K562 (cell line): Measurements from ENCODE around the gene TUBB1. TPM values are rescaled to one million over a fixed set of nuclear protein-coding genes. Genes with fewer than 3 reads are reported as not detected.
A peak's percentile ranks its signal among the peaks of the same experiment; 100 is the strongest.

Source experiments
- ARID3A ChIP-seq: IDR thresholded peaks from 2 replicates; pipeline ENCODE4 v1.6.1; 2012; ENCODE audit warnings: low read depth, low read length, improper control_type of control experiment, borderline replicate concordance
- MCM5 ChIP-seq: fragments of 450-650 bp; IDR thresholded peaks from 2 replicates; pipeline ENCODE4 v1.6.1; 2016; ENCODE audit warnings: low read depth
- MTA3 ChIP-seq: fragments of 450-650 bp; formaldehyde crosslinking; IDR thresholded peaks from 2 replicates; pipeline ENCODE4 v1.6.1; 2017; ENCODE audit warnings: mild to moderate bottlenecking, borderline replicate concordance
- PATZ1 ChIP-seq: fragments of 250-450 bp; sonication (Bioruptor Pico); IDR thresholded peaks from 2 replicates; pipeline ENCODE4 v1.5.0; 2020; ENCODE audit warnings: mild to moderate bottlenecking, borderline replicate concordance
- REST ChIP-seq, 2 experiments: fragments of 450-650 bp; formaldehyde crosslinking in 1 of 2; IDR thresholded peaks; 2 replicates each; pipeline versions ENCODE4 v1.4.0 to v1.6.1; 2014 to 2020; ENCODE audit warnings: mild to moderate bottlenecking in 2 of 2, borderline replicate concordance in 1 of 2, low read depth in 1 of 2
- RHOXF2B ChIP-seq: fragments of 250-450 bp; sonication (Bioruptor Pico); conservative IDR thresholded peaks from 2 replicates; pipeline ENCODE4 v1.5.1; 2021
- TFAP4 ChIP-seq: sonication (generic); formaldehyde crosslinking; IDR thresholded peaks from 2 replicates; pipeline ENCODE4 v1.8.0; 2022; ENCODE audit warnings: missing genetic modification reagents, mild to moderate bottlenecking, moderate library complexity, borderline replicate concordance
- THRB ChIP-seq: fragments of 450-650 bp; formaldehyde crosslinking; conservative IDR thresholded peaks from 2 replicates; pipeline ENCODE4 v1.4.0; 2022; ENCODE audit warnings: mild to moderate bottlenecking, missing genetic modification characterization
- polyA plus RNA-seq, 8 experiments: library from polyadenylated mRNA; depleted of rRNA in 4 of 8; stranded (reverse) in 5 of 8; unstranded in 3 of 8; fragments of >200 nt; fragmentation: Nextera tagmentation in 2 of 8; fragmentation: Illumina TruSeq in 1 of 8; extraction: Ambion mirVana in 2 of 8; extraction: Trizol in 1 of 8; gene quantifications; 2 replicates each; pipeline versions ENCODE4 v1.2.1 to v1.2.3, GENCODE V29; 2011 to 2014; ENCODE audit warnings: inconsistent platforms in 1 of 8, missing spikeins in 1 of 8
- total RNA-seq, 7 experiments: library from RNA; depleted of rRNA in 6 of 7; stranded (reverse); fragments of >200 nt in 6 of 7; fragmentation: Illumina TruSeq in 2 of 7; extraction: Trizol in 2 of 7; gene quantifications; 2 replicates each; pipeline versions ENCODE4 v1.2.1 to v1.2.3, GENCODE V29; 2011 to 2021; ENCODE audit warnings: low replicate concordance in 1 of 7

Gene TUBB1
- total and polyA plus RNA-seq, 9 of the 15 experiments (the other 6 are each of a cell fraction or from before 2014, with no cell fraction given) = 1.5 to 3.9 (median 2.4) TPM

GRCh38 chr20:58980711-58981627 is 38.3 kb upstream of the TUBB1 start, which contains the start of gene NELFCD (continued):
- TF ChIP-seq THRB = no peak
- TF ChIP-seq PATZ1 (CRISPR knock-in tag) = no peak
- TF ChIP-seq RHOXF2B (CRISPR knock-in tag) = no peak
- TF ChIP-seq REST (IDR thresholded peaks at IDR 0.05; ENCODE audit: borderline replicate concordance) = no peak
- TF ChIP-seq REST (CRISPR knock-in tag; IDR thresholded peaks at IDR 0.05; ENCODE audit: low read depth) = 0 out of 2 replicates have a peak, but pooled peaks have one; percentile 60
- TF ChIP-seq MCM5 = no peak
- no peak for TF ChIP-seq MTA3
- peak; percentile 43; the same call in 1 of the 2 replicates for TF ChIP-seq TFAP4 (CRISPR knock-in tag)
- TF ChIP-seq ARID3A = no peak
